Ishikawa (cell line): Measurements from ENCODE around the gene TBC1D17.

Experiments
- CEBPB ChIP-seq: IDR thresholded peaks from 2 replicates; pipeline ENCODE4 v1.6.1; 2012
- EGR1 ChIP-seq: IDR thresholded peaks from 2 replicates; pipeline ENCODE4 v1.6.1; 2012
- EP300 ChIP-seq: IDR thresholded peaks from 2 replicates; pipeline ENCODE4 v1.6.1; 2012; ENCODE audit warnings: borderline replicate concordance
- FOXM1 ChIP-seq: IDR thresholded peaks from 2 replicates; pipeline ENCODE4 v1.6.1; 2012; ENCODE audit warnings: low read depth, borderline replicate concordance
- MAX ChIP-seq: IDR thresholded peaks from 2 replicates; pipeline ENCODE4 v1.6.1; 2012
- NFIC ChIP-seq: IDR thresholded peaks from 2 replicates; pipeline ENCODE4 v1.6.1; 2012
- RAD21 ChIP-seq: IDR thresholded peaks from 2 replicates; pipeline ENCODE4 v1.6.1; 2012; ENCODE audit warnings: low read depth
- REST ChIP-seq: IDR thresholded peaks from 2 replicates; pipeline ENCODE4 v1.6.1; 2012; ENCODE audit warnings: low read depth, mild to moderate bottlenecking
- TAF1 ChIP-seq: IDR thresholded peaks from 2 replicates; pipeline ENCODE4 v1.6.1; 2012; ENCODE audit warnings: low read depth, mild to moderate bottlenecking
- TCF12 ChIP-seq: IDR thresholded peaks from 2 replicates; pipeline ENCODE4 v1.6.1; 2012; ENCODE audit warnings: low read depth
- TEAD4 ChIP-seq: IDR thresholded peaks from 2 replicates; pipeline ENCODE4 v1.6.1; 2012
- USF1 ChIP-seq: IDR thresholded peaks from 2 replicates; pipeline ENCODE4 v1.6.1; 2012
- YY1 ChIP-seq: IDR thresholded peaks from 2 replicates; pipeline ENCODE4 v1.6.1; 2012; ENCODE audit warnings: low read depth

- no peak for TF ChIP-seq REST
- no peak for TF ChIP-seq EP300
- no peak for TF ChIP-seq RAD21
- no peak for TF ChIP-seq MAX
- TF ChIP-seq YY1, result no peak
- TF ChIP-seq TAF1, result no peak
- TF ChIP-seq CEBPB, result no peak
- no peak for TF ChIP-seq EGR1
- TF ChIP-seq USF1, result no peak
- TF ChIP-seq TCF12, result no peak
- TF ChIP-seq TEAD4, result no peak
- TF ChIP-seq NFIC, result no peak; the same call in 1 of the 2 replicates
- TF ChIP-seq FOXM1, result no peak
Measured at GRCh38 chr19:49860336-49861102, 17.0 kb upstream of the TBC1D17 start.
